Measurements from ENCODE around the gene CD93.

DNA sequence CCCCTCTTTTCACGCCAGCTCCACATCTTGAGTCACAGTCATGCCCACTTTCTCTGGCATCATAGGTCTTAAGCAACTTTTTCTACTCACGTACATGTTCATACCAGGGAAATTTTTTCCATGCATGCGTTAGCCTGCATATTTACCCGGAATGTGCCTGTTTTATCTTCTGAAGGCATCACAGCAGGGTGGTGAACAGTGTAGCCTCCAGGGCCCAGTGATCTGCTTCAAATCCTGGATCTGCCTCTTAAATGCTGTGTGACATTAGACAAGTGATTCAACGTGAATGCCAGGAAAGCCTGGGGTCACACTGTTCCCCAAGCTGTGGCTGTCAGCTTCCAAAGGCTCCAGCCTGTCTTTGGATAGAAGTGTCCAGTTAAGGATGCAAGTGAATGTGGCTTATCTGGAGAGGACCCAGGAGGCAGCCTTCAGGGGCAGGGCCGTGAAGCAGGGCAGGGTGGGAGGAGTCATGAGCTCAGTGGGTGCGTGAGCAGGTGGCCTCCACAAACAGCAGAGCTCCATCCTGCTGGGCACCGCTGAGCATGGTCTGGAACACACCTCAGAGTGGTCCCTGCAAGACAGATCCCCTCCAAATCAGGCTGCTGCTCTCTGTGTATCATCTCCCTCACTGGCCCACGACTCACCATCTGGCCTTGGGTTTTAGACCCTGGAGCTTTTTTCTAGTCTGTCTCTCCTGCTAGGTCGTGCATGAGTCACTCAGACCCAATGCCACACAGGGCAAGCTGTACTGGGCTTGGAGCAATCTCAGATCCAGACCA lies 30.4 kb upstream of the CD93 start:
- TF ChIP-seq, protein P1, sequence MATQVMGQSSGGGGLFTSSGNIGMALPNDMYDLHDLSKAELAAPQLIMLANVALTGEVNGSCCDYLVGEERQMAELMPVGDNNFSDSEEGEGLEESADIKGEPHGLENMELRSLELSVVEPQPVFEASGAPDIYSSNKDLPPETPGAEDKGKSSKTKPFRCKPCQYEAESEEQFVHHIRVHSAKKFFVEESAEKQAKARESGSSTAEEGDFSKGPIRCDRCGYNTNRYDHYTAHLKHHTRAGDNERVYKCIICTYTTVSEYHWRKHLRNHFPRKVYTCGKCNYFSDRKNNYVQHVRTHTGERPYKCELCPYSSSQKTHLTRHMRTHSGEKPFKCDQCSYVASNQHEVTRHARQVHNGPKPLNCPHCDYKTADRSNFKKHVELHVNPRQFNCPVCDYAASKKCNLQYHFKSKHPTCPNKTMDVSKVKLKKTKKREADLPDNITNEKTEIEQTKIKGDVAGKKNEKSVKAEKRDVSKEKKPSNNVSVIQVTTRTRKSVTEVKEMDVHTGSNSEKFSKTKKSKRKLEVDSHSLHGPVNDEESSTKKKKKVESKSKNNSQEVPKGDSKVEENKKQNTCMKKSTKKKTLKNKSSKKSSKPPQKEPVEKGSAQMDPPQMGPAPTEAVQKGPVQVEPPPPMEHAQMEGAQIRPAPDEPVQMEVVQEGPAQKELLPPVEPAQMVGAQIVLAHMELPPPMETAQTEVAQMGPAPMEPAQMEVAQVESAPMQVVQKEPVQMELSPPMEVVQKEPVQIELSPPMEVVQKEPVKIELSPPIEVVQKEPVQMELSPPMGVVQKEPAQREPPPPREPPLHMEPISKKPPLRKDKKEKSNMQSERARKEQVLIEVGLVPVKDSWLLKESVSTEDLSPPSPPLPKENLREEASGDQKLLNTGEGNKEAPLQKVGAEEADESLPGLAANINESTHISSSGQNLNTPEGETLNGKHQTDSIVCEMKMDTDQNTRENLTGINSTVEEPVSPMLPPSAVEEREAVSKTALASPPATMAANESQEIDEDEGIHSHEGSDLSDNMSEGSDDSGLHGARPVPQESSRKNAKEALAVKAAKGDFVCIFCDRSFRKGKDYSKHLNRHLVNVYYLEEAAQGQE (IDR thresholded peaks at IDR 0.05; ENCODE audit: borderline replicate concordance) = no peak
- TF ChIP-seq RAD21 (conservative IDR thresholded peaks at IDR 0.05) = no peak
- TF ChIP-seq, protein P2, sequence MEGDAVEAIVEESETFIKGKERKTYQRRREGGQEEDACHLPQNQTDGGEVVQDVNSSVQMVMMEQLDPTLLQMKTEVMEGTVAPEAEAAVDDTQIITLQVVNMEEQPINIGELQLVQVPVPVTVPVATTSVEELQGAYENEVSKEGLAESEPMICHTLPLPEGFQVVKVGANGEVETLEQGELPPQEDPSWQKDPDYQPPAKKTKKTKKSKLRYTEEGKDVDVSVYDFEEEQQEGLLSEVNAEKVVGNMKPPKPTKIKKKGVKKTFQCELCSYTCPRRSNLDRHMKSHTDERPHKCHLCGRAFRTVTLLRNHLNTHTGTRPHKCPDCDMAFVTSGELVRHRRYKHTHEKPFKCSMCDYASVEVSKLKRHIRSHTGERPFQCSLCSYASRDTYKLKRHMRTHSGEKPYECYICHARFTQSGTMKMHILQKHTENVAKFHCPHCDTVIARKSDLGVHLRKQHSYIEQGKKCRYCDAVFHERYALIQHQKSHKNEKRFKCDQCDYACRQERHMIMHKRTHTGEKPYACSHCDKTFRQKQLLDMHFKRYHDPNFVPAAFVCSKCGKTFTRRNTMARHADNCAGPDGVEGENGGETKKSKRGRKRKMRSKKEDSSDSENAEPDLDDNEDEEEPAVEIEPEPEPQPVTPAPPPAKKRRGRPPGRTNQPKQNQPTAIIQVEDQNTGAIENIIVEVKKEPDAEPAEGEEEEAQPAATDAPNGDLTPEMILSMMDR (IDR thresholded peaks at IDR 0.05; ENCODE audit: poor library complexity, severe bottlenecking) = no peak

Data from neural cell (in vitro differentiated cells).